BE2C (cell line): Measurements from ENCODE around the gene ZNF19.

ENCODE experiments used
- DNase-seq: peaks from one replicate; pipeline ENCODE4 v3.0.0-alpha.2; 2020
- H3K27me3 ChIP-seq: fragments of 250-450 bp; sonication (Bioruptor Pico); 2 replicates; pipeline ENCODE4 v1.5.1; 2020; ENCODE audit warnings: mild to moderate bottlenecking
- H3K36me3 ChIP-seq: fragments of 250-450 bp; sonication (Bioruptor Pico); 2 replicates; pipeline ENCODE4 v1.5.1; 2020; ENCODE audit warnings: mild to moderate bottlenecking
- H3K4me1 ChIP-seq: fragments of 250-450 bp; sonication (Bioruptor Pico); 2 replicates; pipeline ENCODE4 v1.5.1; 2020
- H3K4me3 ChIP-seq: 2 replicates; pipeline ENCODE4 v1.5.1; 2011; ENCODE audit warnings: low read depth, low read length
- H3K9me3 ChIP-seq: fragments of 250-450 bp; sonication (Bioruptor Pico); 2 replicates; pipeline ENCODE4 v1.5.1; 2020
- TF ChIP-seq, protein P1 (sequence below): IDR thresholded peaks from 2 replicates; pipeline ENCODE4 v1.5.1; 2012; ENCODE audit warnings: mild to moderate bottlenecking, low read depth, low read length

The ZNF19 gene

GRCh38 chr16:71460236-71460635, 28.9 kb downstream of the ZNF19 start:
- DNase-seq = no peak
- H3K4me3 ChIP-seq = no peak overlapping the region
- TF ChIP-seq, protein P1, sequence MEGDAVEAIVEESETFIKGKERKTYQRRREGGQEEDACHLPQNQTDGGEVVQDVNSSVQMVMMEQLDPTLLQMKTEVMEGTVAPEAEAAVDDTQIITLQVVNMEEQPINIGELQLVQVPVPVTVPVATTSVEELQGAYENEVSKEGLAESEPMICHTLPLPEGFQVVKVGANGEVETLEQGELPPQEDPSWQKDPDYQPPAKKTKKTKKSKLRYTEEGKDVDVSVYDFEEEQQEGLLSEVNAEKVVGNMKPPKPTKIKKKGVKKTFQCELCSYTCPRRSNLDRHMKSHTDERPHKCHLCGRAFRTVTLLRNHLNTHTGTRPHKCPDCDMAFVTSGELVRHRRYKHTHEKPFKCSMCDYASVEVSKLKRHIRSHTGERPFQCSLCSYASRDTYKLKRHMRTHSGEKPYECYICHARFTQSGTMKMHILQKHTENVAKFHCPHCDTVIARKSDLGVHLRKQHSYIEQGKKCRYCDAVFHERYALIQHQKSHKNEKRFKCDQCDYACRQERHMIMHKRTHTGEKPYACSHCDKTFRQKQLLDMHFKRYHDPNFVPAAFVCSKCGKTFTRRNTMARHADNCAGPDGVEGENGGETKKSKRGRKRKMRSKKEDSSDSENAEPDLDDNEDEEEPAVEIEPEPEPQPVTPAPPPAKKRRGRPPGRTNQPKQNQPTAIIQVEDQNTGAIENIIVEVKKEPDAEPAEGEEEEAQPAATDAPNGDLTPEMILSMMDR = no peak
- H3K9me3 ChIP-seq = no peaks in the 10 kb centered on the region
- no peaks in the 10 kb centered on the region for H3K4me1 ChIP-seq
- no peaks in the 10 kb centered on the region for H3K27me3 ChIP-seq
- H3K36me3 ChIP-seq = peaks cover 5% of the 10 kb centered on the region; the same call in 1 of the 2 replicates

DNA sequence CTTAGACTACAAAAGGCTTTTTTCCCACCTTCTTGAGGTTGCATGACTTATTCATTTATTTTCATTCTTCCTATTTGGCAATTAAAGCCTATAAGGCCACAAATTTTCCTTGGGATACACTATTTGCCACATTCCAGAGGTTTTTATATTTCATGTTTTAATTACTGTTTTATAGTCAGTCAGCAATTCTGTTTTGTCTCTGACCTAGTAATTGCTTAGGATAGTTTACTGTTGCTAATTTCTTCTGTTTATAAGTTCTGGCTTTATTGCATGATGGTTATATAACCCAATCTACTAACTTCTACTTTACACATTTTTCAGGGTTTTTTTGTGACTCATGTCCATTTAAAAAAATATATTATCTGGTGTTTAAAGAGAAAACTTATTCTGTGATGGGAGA, 29.6 kb downstream of the ZNF19 start:
- DNase-seq = no peak
- TF ChIP-seq, protein P1 = no peak
- H3K4me1 ChIP-seq = no peaks in the 10 kb centered on the region
- no peak overlapping the region for H3K4me3 ChIP-seq
- no peaks in the 10 kb centered on the region for H3K27me3 ChIP-seq
- peaks cover 5% of the 10 kb centered on the region; the same call in 1 of the 2 replicates for H3K36me3 ChIP-seq
- no peaks in the 10 kb centered on the region for H3K9me3 ChIP-seq

GRCh38 chr16:71456801-71457200, 32.3 kb downstream of the ZNF19 start:
- no peak for DNase-seq
- no peaks in the 10 kb centered on the region for H3K27me3 ChIP-seq
- no peak overlapping the region for H3K4me3 ChIP-seq
- TF ChIP-seq, protein P1 = no peak
- H3K36me3 ChIP-seq = peaks cover 13% of the 10 kb centered on the region
- H3K4me1 ChIP-seq = no peaks in the 10 kb centered on the region
- no peaks in the 10 kb centered on the region for H3K9me3 ChIP-seq

- TF ChIP-seq, protein P1 = no peak
- 0 out of 2 replicates have a peak, but pooled peaks cover 3% of the 10 kb centered on the region for H3K9me3 ChIP-seq
- peaks cover 36% of the 10 kb centered on the region for H3K36me3 ChIP-seq
- H3K27me3 ChIP-seq = no peaks in the 10 kb centered on the region
- no peaks in the 10 kb centered on the region for H3K4me1 ChIP-seq
- H3K4me3 ChIP-seq = no peak overlapping the region
- DNase-seq = no peak
Measured at GRCh38 chr16:71453036-71453435, 36.1 kb downstream of the ZNF19 start.

GRCh38 chr16:71449020-71449419, 40.1 kb downstream of the ZNF19 start:
- Histone ChIP-seq H3K4me1 (no peaks in the 10 kb centered on the region), H3K36me3 (peaks cover 32% of the 10 kb centered on the region), H3K27me3 (no peaks in the 10 kb centered on the region), H3K4me3 (no peak overlapping the region), H3K9me3 (0 out of 2 replicates have a peak, but pooled peaks cover 3% of the 10 kb centered on the region)
- DNase-seq = no peak
- TF ChIP-seq, protein P1 = no peak

- Histone ChIP-seq H3K9me3 (0 out of 2 replicates have a peak, but pooled peaks cover 3% of the 10 kb centered on the region), H3K4me3 (no peak overlapping the region), H3K36me3 (peaks cover 32% of the 10 kb centered on the region)
Measured at GRCh38 chr16:71448274-71448866, 40.8 kb downstream of the ZNF19 start.

More at GRCh38 chr16:71448274-71448866, 40.8 kb downstream of the ZNF19 start:
- H3K4me1 ChIP-seq = no peaks in the 10 kb centered on the region
- no peaks in the 10 kb centered on the region for H3K27me3 ChIP-seq
- DNase-seq = no peak
- TF ChIP-seq, protein P1 = no peak
